H1 (cell line): ENCODE data around the gene SLC38A5. TPM values are rescaled to one million over a fixed set of nuclear protein-coding genes. Genes with fewer than 3 reads are reported as not detected.

ENCODE experiments used
- ASH2L ChIP-seq: fragments of 200-600, 300-600 bp; sonication (generic); IDR thresholded peaks from one replicate; pipeline ENCODE4 v1.7.1; 2017; ENCODE audit warnings: low read length
- BACH1 ChIP-seq: IDR thresholded peaks from 2 replicates; pipeline ENCODE4 v1.6.1; 2012; ENCODE audit warnings: low read length, improper control_type of control experiment
- CBX8 ChIP-seq: fragments of 300-800, 300-1000 bp; sonication (generic); IDR thresholded peaks from 2 replicates; pipeline ENCODE4 v1.7.1; 2016; ENCODE audit warnings: low read depth, low read length, borderline replicate concordance
- CHD7 ChIP-seq: fragments of 300-600 bp; sonication (generic); IDR thresholded peaks from 2 replicates; pipeline ENCODE4 v1.7.1; 2012; ENCODE audit warnings: low read length, moderate library complexity, mild to moderate bottlenecking, inconsistent platforms; ENCODE audit not compliant: insufficient replicate concordance
- CTBP2 ChIP-seq: IDR thresholded peaks from 2 replicates; pipeline ENCODE4 v1.7.0; 2011; ENCODE audit warnings: borderline replicate concordance, mild to moderate bottlenecking, moderate library complexity, mixed read lengths, low read length; ENCODE audit not compliant: insufficient read depth, insufficient read length
- E2F6 ChIP-seq: IDR thresholded peaks from 2 replicates; pipeline ENCODE4 v1.6.1; 2012; ENCODE audit warnings: inconsistent platforms
- GTF2F1 ChIP-seq: IDR thresholded peaks from 2 replicates; pipeline ENCODE4 v1.6.1; 2012; ENCODE audit warnings: low read depth, low read length, improper control_type of control experiment, borderline replicate concordance
- polyA plus RNA-seq, 7 experiments: library from polyadenylated mRNA; depleted of rRNA in 3 of 7; stranded (reverse) in 5 of 7; unstranded in 2 of 7; fragments of >200 nt in 5 of 7; fragments of 200-250 nt in 2 of 7; gene quantifications; 1 replicate in 5 of 7; 2 replicates in 1 of 7; 4 replicates in 1 of 7; pipeline versions ENCODE4 v1.2.1 to v1.2.3, GENCODE V29; 2011 to 2013; ENCODE audit warnings: missing spikeins in 2 of 7, mixed read lengths in 2 of 7
- total RNA-seq: library from RNA; stranded (reverse); fragmentation: NEBNext Ultra II Directional; extraction: Animal tissue kit (Norgen Biotek cat#: 25700); gene quantifications from 2 replicates; pipeline ENCODE4 v1.2.1, GENCODE V29; 2021
- TF ChIP-seq, protein P1 (sequence below): IDR thresholded peaks from 2 replicates; pipeline ENCODE4 v1.6.1; 2011; ENCODE audit warnings: low read depth, mild to moderate bottlenecking, low read length; ENCODE audit not compliant: insufficient read depth

The SLC38A5 gene
- total and polyA plus RNA-seq, 2 of the 8 experiments (the other 6 are each of a cell fraction or from before 2014, with no cell fraction given), result 70.9 to 106 TPM

GRCh38 chrX:48509245-48509590 lies 39.2 kb upstream of the SLC38A5 start (continued):
- no peak for TF ChIP-seq CHD7
- TF ChIP-seq BACH1, result no peak
- no peak for TF ChIP-seq GTF2F1
- no peak for TF ChIP-seq E2F6
- TF ChIP-seq, protein P1, sequence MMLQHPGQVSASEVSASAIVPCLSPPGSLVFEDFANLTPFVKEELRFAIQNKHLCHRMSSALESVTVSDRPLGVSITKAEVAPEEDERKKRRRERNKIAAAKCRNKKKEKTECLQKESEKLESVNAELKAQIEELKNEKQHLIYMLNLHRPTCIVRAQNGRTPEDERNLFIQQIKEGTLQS, result no peak
- no peak for TF ChIP-seq ASH2L
- TF ChIP-seq CTBP2, result no peak
- no peak for TF ChIP-seq CBX8
- TF ChIP-seq, all 59 proteins: peak for 0
